Stimulated activated CD4-positive, alpha-beta T cell treated with anti-CD3 and anti-CD28 coated beads, TNF-alpha, amount 100 ng/mL, for 4 hours (primary cell): ENCODE measurements around the gene PKP1.

Experiments used
- DNase-seq, 3 experiments: peaks; one replicate each; pipeline ENCODE4 v3.0.0-alpha.2; 2020; ENCODE audit warnings: low read depth in 3 of 3

The PKP1 gene

DNA sequence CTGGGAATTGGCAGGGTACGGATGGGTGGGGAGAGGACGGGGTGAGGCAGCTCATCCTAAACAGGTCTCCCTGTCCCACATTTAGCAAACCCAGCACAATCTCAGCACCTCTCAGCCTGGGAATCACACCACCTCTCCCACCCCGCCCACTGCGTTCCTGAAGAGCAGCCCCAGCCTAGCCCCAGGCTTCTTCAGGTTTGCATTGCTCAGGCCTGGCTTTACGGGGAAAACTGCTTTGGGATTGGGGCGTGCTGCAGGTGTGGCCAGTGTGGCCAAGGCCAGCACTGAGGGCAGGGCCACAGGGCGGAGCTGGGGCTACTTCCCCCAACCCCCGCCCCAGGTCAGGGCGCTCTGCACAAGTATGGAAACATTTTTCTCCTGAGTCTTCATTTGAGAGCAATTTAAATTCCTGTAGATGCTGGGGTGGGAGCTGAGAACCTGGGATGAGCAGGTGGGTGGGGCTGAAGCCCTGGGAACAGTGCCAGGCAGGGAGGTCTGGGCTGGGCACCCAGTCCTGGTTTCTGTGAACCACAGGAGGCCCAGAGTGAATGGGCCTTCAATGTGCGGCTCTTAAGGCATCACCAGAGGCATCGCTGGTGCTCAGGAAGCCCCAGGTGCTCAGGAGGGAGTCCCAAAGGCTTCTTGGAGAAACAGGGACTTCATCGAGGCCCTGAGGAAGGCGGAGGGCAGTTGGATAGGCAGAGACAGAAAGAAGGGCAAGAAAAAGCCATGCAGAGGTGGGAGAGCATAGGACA is 70.1 kb downstream of the PKP1 start:
- no peak for DNase-seq

DNA sequence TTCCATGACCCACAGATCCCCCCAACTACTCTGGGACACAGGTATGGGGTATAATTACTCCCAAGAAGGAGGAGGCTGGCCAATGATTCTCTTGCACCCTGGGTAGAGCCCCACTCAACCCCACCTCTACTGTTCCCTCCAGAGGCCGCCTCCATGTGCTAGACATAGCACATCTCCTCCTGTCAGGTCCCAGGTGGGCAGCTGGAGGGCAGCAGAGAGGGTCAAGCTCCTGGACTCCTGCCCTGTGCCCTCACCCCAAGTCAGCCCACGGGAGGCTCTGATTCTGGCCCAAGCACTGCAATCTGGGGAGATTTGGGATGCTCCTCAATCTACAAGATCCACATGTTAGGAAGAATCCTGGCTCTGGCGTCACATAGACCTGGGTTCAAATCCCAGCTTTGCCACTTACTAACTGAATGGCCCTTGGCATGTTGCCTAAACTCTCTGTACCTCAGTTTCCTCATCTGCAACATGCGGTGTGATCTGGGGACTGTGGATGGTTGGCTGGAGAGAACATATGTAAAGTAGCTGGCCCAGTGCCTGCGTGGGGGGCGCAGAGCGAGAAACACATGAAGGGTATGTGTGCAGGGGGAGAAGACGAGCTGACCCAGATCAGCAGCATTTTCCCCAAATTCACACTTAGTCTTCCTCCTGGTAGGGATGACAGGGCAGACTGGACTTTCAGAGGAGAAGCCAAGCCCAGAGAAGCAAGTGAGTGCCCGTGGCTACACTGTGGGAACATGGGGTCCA is 71.0 kb downstream of the PKP1 start:
- DNase-seq, result no peak

DNA sequence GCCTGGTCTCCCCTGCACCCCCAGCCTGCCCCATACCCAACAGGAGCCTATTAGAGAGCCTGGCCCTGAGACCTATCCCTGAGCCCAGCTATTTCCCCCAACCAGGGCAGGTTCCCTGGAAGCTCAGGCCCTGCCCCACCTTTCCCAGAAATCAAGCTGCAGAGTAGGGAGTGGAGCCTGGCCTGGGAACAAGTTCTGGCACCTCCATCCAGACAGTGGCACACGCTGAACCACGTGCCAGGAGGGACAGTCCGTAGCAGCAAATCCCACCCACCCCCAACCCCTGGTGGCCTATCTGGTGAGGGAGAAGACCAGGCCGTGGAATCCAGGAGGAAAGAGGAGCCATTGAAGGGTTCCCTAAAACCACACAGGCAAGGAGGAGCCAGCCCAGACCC is 71.6 kb downstream of the PKP1 start:
- DNase-seq, result no peak

DNA sequence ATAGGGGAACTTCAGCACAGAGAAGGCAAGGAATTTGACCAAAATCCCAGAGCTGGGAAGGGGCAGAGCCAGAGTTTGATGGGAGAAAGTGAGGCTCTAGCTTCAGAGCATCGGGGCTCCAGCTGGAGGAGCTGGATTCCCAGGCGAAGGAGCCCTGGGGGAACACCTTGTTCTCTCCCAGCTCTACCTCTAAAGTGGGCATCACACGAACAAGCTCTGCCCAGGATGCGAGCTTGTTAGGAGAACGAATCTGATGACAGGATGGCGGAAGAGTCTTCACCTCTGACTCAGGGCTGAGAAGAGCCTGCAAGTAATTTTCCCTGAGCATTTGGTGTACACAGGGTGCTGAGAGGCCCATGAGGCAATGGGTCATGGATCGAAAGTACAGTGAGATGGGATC is 72.2 kb downstream of the PKP1 start:
- DNase-seq, result no peak

DNA sequence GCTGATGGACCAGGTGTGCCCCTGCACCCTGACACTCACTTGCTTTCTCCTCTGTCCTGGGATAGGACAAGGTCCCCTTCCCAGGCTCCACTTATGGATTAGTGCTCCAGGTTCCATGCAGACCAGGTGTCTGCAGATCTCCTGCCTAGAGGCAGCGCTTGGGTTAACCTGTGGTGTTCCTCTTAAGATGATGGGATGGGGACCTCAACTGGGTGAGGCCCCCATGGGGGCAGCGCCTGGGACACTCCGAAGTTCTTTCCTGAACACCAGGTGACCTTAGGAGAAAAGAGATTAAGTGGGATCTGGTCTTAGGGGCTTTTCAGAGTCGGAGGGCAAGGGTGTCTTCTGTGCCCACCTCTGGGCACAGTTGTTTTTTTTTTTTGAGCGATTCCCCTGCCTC is 72.9 kb downstream of the PKP1 start:
- no peak for DNase-seq

DNA sequence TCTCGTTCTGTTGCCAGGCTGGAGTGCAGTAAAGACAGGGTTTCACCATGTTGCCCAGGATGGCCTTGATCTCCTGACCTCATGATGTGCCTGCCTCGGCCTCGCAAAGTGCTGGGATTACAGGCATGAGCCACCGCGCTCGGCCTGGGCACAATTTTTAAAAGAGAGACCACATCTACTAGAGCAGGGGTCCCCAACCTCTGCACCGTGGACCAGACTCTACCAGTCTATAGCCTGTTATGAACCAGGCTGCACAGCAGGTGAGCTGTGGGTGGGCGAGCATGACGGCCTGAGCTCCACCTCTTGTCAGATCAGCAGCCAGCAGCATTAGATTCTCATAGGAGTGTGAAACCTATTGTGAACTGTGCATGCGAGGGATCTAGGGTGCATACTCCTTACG is 73.4 kb downstream of the PKP1 start:
- no peak for DNase-seq

DNA sequence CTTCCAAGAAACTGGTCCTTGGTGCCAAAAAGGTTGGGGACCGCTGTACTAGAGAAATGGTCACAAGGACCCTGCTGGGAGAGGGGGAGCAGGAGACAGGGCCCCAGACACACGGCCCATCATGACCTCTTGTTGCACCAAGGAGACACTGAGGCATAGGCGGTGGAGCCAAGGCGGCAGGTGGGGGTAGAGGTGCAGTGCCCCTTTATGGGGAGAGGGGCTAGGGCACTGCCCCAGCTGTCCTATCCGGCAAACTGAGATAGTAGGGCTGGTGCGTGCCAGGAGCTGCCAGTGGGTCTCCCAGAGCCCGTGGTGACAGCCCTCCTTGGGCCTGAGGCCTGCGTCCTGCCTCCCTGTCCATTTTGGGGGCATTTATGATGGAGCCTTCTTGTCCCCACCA is 73.9 kb downstream of the PKP1 start:
- DNase-seq, result no peak

DNA sequence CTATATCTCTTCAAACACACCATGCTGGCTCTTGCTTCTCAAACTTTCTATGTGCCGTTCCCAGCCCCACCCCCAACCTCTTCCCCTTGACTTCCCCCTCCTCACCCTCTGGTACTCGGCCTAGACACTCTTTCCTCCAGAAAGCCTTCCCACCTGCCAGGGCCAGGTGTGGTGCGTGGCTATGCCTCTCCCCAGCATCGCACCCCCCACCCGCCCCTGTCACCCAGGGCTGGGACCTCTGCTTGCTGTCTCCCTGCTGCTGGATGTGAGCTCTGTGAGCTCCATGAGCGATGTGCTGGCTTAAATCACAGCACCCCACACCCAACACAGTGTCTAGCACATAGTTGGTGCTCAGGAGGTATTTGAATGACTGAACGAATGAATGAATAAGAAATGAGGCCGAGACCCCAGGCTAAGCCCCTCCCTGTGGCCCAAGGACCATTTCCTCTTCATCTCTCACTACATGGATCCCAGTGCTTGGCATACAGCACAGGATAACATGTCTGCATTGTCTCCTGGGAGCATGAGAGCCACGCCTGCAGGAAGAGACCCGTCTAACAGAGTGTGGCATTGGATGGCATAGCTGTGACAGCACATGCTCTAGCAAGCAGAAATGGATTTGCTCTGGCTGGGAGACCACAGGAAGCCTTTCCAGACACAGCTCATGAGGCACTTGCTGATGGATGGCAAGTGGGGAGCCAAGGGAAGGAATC is 74.5 kb downstream of the PKP1 start:
- no peak for DNase-seq

DNA sequence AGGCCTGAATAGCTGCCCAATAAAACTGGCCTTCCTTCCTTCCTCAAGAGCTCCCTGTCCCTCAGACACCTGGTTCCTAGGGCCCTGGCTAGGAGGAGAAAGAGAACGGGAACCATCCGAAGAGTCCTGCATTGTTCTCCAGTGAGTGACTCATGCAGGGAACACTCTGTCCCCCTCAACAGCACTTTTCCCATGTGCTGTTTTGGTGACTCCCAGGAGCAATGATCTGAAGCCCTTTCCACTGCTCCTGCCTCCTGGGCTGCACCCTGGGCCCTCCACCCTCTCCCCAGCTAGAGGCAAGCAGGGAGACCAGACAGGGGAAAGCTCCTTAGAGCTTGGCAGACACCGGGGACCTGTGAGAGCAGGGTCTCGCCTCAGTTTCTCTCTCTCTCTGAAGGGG is 75.3 kb downstream of the PKP1 start:
- DNase-seq, result no peak

DNA sequence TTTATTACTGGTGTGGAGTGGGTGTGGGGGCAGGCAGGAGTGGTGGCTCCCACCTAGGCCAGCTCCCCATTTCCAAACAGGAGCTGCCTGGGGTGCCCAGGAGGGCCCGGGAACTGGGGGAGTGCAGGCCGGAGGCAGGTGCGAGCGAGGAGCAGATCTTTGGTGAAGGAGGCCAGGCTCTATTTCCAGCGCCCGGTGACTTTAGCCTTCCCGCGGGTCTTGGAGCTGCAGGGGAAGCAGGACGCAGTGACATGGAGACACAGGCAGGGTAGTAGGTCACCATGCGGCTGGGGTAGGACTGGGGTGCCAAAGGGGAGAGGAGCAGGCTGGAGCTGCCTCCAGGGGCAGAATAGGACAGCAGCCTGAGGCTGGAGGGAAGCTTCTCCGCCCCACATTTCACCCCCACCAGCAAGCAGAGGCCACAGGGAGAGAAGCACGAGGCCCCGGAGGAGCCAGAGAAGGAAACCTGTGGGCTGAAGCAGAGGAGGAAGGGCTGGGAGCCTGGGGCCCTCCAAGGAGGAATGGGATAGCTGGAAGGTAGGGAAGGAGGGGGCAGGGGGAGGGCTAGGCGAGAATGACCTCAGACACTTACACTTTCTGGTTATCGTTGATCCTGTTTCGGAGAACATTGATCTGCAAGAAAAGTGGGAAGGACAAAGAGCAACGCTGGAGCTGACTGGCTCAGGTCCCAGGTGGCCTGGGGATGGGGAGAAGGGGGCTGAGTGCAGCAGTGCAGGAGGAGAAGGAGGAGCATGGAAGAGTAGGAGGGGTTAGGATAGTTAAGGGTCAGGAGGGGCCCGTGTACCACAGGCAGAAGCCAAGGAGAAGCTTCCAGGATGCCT is 75.9 kb downstream of the PKP1 start:
- DNase-seq, result no peak

DNA sequence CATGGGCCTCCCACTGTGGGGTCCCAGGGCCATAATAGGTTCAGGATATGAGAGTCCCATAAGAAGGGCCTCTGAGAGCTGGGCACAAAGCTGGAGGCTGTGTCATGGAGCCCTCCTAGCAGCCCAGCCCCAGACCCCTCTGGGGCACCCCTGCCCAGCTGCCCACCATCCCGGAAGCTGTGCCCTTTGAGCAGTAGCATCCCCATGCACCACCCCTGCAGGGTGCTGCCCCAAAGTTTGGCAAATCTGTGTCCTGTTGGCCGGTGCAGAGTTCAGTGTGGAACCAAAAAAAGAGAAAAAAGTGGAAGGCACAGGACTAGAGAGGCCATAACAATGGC is 76.5 kb downstream of the PKP1 start:
- no peak for DNase-seq

DNA sequence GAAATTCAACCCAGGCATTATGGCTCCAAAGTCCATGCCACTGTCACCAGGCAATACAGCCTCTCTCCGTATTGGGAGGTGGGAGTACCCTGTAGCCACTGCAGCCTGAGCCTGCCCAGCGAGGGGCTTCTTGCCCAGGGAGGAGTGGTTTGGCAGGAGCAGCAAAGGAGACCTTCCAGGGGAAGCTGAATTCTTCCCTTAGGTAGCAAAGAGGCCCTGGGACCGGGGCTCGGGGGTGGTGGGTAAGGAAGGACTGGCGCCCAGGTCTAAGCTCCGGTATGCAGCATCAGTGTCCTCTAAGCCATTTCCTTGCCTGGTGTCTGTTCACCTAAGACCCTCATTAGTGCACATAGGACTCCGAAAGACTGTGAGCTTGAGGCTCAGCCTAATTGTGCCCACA is 77.2 kb downstream of the PKP1 start:
- no peak for DNase-seq

DNA sequence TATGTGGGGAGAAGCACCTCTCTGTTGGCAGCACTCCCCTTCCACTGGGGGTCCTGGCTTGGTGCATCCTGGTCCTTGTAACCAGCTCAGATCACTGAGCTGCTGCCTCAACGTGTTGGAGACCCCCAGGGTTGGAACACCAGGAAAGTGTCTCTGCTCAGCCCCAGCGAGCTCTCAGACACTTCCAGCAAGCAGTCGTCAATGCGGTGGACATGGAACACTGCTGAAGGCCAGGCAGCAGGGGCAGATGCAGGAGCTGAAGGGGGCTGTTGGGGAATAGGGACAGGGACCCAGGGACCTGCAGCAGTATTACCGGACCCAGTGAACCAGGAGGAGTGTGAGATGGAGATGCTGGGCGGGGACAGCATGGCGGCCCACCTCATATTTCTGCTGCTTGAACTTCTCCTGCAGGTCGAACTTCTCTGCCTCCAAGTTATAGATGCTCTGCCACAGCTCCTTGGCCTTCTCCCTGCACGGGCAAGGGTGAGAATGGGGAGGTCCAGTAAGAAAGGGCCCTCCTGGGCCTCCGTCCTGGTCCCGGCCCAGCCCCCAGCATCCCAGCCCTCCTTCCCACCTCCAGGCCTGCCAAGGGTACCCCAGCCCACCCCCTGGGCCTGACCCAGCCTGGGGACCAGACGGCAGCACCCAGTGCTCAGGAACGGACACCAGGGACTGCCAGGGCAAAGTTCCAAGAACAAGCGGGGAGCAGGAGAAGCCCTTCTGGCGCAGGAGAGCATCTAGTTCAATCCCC is 77.8 kb downstream of the PKP1 start:
- DNase-seq, result no peak

DNA sequence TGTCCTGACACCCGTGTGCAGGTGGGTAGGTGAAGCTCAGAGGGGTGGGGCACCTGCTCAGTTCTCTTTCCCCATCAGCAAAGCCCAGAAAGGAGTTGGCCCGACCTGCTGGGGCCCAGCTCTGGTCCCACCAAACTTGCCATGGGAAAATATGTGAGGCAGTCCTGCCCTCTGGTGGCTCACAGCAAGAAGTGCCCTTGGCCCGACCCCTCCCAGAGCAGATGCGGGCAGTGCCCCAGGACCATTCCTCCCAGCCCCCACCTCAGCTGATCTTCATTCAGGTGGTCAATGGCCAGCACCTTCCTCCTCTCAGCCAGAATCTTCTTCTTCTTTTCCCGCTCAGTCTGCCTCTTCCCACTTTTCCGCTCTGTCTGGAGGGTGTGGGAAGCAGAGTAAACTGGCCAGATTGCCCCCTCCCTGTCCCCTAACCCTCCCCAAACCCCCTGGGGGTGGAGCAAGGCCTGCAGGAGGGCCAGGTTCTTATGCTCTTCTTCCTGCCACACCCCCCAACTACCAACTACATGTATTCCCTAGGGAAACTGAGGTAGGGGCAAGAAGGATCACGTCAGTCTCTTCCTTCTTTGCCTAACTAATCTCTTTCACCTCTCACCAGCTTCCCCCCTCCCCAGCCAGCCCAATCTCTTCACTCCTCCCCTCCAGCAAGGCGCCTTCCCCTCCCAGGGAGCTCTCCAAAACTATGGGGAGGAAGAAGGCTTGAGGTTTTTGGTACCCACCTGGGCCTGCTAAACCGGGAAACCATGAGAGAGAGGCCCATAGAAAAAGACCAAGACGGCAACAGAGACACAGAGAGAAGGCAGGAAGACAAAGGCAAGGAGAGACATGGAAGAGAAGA is 78.6 kb downstream of the PKP1 start:
- no peak for DNase-seq

DNA sequence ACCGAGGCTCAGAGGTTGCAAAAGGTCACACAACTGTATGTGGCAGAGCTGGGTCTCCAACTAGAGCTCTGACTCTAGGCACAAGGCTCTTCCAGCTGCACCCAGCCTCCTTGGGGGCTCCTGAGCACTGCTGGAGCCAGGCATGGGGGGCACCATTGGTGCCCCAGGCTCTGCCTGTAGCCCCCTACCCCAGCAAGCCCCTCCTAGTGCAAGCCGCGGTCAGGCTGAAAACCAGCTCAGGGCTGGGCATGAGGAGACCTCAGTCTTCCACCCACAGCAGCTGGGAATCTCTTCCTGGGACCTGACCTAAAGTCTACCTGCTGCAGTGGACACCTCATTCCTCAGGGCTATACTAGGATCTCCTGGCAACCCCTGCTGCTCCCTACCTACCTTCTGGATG is 79.6 kb downstream of the PKP1 start:
- DNase-seq, result no peak

DNA sequence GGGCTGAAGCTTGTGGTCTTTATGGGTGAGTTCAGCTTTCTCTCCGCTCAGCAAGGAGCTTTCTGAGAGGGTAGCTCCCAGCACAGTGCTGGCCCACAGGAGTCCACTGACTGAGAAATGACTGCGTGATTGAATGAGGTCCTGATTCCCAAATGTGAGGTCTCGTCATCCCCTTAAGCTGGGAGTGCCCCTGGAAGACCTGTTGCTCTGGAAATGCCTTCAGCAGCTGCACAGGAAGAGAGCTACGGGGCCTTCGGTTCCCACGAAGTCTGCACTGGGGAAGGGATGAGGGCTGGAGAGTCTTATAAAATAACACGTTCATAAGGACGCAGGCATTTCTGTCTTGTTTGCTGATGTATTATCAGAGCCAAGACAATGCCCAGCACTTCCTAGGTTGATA is 80.2 kb downstream of the PKP1 start:
- no peak for DNase-seq

DNA sequence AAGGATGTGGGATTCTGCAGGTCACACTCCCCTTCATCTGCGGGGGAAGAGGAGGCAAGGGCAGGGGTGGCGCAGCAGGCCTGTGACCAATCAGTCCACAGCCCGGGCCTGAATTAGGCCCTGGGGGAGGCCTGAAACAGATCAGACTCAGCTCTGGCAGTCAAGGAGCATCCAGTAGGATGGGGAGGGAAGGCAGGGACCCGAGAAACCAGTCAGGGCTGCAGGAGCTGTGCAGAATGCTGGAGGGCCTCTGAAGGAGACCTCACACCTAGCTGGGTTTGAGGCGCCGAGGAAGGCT is 81.5 kb downstream of the PKP1 start:
- DNase-seq, result no peak

DNA sequence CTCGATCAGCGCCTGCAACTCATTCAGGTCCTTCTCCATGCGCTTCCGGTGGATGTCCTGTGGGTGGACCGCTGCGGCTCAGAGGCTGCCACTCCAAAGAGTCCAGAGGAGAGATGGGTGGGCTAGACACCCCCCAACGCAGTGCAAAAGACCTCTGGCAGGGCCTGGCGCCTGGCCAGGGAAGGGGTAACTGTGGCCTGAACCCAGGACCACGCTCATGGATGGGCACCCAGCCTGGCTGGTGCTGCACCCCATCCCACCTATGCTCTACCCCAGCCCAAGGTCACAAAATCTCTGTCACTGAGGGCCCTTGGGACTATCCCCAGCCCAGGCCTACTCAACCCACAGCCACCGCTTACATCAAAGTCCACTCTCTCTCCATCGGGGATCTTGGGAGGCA is 81.9 kb downstream of the PKP1 start:
- DNase-seq, result no peak

DNA sequence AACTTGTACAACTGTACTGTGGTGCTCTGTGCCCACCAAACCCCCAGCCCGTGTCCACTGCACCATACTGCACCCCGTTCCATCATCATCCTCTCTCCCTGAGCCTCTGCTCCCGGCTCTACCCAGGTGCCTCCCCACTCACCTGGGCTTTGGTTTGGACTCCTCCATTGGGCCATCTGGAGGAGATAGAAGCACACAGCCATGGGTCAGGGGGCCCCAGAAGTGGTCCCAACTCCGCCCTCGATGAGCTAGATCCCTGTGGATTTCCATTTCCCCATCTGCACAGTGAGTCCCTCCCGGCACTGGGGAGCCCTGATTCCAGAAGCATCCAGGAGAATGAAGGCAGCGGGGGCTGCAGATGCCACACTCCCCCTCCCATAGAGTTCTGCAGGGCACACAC is 83.4 kb downstream of the PKP1 start:
- no peak for DNase-seq

DNA sequence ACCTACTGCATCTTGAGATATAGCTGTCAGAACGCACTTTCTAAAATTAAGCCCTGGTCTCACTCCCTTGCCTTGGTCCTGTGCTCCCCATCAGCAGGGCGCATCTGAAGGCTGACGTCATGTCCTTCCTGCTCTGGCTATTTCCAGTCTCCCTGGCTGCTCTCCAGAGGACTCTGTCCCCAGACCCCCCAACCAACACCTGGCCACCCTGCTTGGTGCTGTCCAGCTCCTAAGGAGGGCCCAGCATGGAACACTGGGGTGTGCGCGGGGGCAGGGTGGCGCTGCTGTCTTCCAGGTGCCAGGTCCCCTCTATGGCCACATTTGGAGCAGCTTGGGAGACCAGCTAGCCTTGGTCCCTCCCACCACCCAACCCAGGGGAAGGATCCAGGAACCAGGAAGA is 85.9 kb downstream of the PKP1 start:
- no peak for DNase-seq

DNA sequence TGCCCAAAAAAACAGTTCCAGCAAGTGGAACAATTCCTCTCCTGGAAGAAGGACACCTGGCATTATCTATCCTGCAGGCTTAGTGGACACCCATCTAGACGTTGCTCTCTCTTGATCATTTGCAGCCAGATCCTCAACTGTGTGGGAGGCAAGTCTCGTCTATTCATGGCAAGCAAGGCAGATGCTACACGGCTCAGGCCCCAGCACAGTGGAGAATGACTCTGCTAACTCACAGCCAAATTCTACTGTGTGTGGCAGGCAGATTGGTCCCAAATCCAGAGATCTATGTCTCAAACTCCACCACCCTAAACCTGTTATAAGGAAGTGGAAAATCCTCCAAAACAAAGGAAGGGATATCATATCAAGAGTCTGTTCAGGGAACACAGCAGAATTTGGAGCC is 87.2 kb downstream of the PKP1 start:
- DNase-seq, result no peak
